Activated naive CD8-positive, alpha-beta T cell treated with anti-CD3 and anti-CD28 coated beads, Interleukin-2, amount 50 U/mL, for 16 hours (primary cell): ENCODE data around the gene PDZRN3.

Experiments
- DNase-seq: peaks from one replicate; pipeline ENCODE4 v3.0.0-alpha.2; 2020; ENCODE audit warnings: low read depth, low spot score

The PDZRN3 gene

DNA sequence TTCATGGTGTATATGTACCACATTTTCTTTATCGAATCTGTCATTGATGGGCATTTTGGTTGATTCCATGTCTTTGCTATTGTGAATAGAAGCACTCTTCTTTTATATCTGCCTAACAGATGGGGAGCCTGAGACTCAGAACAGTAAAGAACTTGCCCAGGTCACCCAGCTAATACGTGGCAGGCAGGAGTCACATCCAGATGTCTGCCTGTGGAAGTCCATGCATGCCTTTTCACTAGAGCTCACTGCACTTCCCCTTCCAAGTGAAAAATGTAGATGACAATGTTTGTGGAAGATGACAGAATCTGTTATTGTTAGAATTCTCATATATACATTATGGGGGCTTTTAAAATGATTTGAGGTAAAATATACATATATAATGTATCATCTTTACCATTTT, 165.0 kb downstream of the PDZRN3 start:
- DNase-seq: no peak

DNA sequence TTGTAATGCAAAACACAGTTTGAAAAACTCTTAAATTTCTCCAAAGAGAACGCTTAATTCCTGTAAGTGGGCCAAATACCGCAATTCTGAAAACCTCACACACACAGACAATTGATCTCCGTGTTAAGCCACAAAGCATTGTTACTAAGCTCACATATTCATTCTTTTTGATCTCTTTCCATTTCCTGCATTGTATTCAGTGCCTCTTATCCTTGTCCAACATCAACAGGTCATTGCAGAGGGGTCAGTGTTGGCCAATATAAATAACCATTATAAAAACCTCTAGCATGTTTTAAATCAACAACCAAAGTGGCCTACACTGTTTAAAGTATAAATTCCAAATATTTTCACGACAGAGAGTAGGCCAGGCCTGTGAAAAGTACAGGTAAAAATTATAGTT, 171.1 kb downstream of the PDZRN3 start:
- DNase-seq: no peak

DNA sequence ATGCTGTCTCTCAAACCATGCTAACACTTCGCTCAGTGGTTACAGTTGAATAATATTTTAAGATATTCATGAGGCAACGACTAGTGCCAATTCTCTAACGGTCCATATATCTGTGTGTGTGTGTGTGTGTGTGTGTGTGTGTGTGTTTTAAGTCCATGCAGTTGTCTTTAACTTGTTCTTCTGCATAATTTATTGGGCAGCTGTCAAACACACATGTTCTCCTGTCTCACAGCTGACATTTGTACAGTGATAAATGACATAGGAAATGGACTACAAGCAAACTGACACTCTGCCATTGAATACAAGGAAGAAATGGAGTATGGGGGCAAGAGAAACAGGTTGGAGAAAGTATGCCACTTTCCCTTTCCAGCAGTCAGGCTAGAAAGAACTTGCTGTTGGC, 172.0 kb downstream of the PDZRN3 start:
- no peak for DNase-seq

DNA sequence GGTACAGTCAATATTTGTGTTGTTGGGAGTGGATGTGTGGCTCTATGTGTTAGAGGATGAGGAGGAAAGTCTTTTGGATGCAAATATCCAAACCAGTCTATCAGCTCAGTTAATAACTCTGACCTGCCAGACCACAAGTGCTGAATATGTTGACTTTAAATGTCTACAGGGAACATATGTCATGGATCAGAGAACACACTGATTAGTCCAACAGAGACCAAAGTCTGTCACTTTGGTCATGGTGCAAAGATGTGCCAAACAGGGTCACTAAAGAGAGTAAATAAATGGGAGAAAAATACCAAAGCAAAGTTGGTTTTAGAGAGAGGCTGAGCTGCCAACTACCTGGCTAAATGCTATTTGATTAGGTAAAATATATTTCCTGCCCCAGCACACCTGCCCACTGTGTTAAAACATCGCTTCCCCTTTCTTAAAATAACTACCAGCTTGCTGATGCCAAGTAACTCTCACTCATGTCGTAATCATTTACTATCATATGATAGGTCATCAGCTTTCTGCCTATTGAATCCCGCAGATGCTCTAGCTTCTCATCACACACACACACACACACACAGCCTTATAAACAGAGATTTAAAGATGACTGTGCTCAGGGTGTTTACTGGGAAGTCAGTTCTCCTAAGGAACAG, 173.3 kb downstream of the PDZRN3 start:
- no peak for DNase-seq

DNA sequence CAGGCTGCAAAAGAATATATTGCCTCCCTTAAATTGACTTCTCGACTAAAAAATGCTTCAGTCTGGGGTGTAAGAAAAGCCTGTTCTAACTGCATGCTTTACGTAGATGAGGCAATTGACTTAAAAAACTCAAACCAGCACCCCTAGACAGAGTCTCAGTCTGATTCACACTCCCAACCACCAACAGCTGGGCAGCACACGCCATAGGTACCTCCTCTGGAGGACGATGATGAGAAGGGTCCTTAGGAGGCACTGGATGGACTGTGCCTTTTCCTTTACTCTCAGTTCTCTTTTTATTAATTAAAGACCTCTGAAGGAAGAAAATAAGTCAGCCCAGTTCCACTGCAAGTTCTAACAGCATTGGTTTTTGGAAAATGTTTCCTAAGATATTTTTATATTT, 175.0 kb downstream of the PDZRN3 start:
- no peak for DNase-seq

DNA sequence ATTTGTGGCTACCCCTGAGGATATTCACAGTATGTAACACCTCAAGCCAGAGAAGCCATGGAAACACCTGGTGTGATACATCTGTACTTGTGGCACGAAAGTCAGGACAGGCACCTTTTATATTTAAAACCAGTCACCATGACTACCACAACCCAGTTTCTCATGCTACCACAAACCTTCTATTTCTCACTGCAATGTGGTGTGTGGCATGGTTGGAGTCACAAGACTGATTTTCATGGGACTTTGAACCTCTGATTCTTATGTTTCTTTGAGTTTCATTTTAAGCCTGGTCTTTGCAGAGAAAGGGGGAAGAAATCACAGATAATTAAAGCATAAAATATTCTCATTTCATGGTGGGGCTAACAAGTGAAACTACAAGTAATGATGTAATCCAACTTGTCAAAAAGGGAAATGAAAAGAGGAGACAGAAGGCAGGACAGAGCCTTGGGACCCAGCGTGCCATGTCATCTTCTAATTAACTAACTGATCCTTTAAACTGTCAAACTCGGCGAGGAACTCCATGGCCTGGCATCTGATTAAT, 175.9 kb downstream of the PDZRN3 start:
- no peak for DNase-seq

DNA sequence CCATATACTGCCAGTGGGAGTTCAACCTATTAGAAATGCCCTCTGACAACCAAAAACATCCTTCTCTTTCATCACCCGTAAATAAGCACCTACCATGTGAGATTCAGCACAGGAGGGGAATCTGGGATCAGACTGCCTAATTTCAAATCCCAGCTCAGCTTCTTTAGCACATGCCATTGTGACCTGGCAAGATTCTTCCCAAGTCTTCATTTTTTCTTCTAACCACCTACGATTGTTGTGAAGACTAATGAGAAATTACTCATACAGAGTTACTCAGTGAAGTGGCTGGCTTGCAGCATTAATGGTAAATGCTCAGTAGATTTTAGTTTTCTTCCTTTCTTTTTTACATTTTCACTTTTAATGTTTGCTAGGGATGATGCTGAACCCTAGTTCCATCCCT, 176.7 kb downstream of the PDZRN3 start:
- DNase-seq: no peak

DNA sequence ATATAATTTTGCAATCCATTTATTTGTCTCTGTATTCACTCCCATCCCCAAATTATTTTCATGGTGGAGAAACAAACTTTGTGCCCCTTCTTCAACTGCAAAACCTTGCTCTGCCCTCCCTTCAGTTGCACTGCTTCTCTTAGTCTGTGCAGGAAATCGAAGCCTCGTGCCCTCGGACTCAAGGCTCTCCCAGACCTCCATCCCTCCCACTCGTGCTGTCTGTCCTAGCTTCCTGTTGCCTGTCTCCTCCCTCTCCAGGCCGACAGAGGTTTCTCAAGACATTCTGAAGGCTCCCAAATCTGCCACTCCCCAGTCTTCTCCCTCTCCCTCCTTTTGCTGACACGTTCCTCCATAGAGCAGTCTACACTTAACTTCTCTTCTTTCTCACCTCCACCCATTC, 177.6 kb downstream of the PDZRN3 start:
- DNase-seq: no peak

DNA sequence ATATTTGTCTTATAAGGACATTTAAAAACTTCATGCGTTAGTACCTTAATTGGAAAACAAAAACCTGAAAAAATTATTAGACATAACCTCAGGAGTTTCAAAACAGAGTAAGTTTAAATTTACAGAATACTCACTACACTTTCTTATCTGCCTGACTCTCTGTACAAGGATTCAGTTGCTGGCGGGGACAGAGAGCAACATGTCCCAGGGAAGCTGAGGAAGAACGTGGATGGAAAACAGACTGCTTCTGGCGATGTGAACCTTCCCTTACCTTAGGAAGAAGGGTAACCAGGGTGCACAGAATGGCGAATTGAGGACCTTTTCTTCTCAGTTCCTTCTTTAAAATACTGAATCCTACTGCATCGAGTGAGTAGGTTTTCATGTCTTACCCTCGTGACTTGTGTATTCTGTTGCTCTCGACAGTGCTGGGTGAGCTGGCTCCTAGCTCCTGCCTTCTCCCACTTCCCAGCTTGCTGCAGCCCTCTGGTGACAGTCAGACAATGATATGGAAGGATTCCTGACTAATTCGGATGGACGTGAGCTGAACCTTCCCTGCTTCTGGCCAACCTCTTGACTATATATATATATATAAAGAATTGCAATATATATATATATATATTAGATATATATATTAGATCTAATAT, 178.2 kb downstream of the PDZRN3 start:
- DNase-seq: no peak

DNA sequence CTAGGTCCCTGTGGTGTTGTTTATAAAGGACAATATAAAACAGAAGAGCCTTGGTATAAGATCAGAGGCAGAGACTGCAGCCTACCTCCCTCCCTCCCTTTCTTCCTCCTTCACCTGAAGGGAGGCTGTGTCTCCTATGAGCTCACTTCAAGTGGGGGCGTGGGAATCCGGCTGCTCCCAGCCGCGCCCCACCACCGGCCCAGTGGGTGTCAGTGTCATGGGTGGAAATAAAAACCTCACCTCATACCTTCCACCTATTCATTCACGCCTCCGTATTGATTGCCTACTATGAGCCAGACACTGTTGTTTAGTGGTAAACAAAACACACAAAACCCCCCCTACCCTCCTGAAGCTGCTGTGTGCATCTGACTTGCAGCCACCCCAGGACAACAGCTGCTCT, 181.9 kb downstream of the PDZRN3 start:
- DNase-seq: no peak

DNA sequence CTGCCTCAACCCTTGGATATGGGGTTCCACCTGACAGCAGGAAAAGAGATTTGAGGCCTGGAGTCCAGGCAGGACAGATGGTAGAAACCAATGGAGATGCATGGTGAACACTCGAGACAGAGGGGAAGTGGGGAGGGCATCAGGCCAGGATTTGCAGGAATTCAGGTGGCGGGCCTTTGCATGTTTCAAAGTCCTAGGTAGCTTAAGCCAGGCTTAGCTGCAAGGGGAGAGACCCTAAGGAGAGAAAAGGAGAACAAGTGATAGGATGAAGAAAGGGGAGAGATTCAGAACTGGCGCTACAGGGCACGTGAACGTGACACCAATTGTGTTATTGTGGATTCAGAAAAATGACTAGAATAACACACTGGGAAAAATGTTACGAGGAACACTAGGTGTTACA, 182.6 kb downstream of the PDZRN3 start:
- no peak for DNase-seq

DNA sequence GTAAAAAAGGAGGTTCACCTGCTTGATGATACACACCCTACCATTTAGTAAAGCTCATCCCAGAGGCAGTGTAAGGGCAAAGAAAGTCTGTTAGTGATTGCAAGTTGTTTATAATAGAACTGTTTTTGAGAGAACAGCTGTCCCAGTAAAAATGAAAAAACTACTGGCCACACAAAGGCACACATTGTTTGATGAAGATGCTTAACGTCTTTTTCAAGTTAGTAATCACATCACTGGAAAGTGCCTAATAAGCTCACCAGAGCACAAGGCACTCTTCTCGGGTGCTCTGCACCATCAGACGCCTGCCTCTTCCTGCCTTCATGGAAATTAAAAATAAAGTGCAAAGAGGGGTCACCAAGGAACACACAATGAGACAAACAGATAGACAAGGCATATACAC, 186.9 kb downstream of the PDZRN3 start:
- no peak for DNase-seq

DNA sequence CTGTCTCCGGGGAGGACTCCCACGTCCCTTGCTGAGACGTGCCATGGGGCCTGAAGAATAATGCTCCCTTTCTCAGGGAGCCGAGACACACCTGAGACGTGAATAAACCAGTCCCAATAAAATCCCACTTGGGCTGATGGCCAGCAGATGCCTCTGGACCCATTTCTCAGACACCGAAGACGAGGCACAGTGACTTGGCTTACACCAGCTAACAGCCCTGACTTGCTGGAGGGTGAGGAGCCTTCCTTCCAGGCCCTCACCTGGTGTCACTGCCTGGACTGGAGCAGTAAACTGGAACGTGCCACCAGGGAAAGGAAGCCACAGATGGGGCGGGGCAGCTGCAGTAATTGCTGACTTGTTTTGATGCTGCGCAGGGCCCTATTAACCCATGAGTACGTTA, 189.7 kb downstream of the PDZRN3 start:
- no peak for DNase-seq

DNA sequence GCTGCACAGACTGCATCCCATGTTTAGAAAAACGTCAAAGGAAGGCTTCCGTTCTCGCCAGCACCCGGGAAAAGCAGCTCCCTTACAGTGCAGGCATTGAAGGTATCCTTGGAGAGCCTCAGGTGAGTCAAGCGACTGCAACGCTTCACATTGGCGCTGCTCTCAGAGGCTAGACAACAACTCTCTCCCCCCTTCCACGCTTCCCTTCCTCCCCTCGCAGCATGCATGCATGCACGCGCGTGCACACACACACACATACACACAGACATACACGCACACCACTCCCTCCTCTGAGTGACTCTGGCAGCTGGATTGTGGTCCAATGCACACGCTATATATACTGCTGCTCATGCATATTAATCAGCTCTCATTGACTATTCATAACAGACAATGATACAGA, 191.1 kb downstream of the PDZRN3 start:
- DNase-seq: no peak

DNA sequence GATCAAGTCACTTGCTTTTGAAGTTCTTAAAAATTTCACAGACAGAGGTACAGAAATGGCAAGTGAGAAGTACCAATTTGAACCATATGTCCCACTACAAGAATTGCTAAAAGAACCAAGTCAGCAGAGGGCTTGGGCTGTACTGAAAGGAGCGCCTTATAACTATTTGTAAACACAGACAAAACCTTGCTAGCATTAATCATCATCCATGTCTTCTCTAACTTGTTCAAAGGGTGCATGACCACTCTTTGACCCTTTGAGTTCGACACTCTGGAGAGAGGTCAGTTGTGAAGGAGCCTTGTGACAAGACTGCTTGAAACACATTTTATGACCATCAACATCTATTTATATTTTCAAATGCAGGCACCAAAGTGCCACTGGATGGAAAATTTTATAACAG, 191.7 kb downstream of the PDZRN3 start:
- DNase-seq: no peak

DNA sequence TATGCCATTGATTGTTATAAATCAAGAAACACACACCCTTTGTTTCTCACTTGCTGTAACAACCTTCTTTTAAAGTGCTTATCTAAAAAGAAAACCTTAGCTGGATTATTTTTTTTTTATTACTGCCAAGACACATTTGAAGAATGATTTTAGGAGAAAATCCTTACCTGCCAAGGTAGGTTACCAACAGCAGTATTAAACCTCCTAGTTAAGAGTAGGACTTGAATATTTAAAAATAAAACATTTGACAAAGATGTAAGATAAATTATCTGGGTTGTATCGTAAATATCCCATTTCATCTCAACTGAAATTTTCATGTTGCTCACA, 192.1 kb downstream of the PDZRN3 start:
- DNase-seq: no peak

DNA sequence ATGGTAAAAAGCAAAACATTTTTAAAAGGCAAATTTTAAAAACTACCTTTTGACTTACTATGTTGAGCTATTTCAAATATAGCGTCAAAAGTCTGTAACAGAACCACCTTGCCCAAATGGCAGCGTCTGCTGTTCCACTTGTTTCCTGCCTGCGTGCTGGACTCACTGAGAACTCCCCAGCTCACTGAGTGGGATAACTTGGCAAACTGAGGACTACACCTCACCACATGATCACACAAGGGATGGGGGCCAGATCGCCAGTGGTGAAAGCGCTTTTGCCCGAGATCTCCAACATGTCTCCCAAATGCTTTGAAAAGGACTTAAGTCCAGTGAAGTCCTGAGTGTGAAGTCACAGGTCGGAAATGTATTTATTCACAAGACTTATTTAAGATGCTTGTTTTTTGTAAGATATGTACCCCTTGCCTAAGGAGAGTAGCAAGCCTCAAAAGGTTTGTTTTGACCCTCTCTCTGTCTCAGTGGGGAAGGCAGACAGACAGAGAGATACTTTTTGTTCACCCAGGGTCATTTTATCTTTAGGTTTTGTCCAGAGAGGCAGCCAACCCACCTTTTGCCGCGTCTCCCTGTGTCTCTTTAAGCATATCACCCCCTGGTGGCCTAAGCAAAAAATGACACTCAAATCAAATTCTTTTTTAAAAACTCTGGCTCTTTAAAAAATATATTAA, 192.6 kb downstream of the PDZRN3 start:
- no peak for DNase-seq

DNA sequence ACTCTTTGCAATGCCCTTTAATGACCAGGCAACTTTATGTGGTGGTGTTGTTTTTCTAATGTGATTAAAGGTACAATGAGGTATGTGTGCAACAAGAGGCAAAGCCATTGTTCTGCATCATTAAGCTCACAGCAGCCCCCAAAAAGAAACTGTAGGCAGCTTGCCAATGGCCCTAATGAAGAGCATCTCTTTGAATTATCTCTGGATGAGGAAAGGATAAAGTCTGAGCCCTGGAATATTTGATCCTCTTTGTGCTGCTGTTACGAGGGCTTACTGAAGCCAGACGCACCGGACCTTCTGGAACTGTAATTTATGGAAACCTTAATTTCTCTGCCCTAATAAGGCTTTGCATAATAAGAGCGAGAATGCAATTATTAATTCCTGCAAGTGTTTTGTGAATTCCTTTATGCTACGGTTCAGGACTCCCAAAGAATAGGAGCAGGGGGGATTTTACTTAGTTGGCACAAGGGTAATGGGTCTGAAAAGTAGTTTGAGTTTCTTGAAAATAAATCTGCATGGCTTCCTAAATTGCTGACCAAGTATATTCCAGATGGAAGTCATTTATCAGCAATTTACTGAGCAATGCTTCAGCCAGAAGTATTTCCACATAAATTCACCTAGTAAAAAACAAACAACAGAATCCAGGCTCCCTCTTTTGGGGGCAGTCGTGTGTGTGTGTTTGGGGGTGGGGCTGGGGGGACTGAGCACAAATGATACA, 193.4 kb downstream of the PDZRN3 start:
- no peak for DNase-seq

DNA sequence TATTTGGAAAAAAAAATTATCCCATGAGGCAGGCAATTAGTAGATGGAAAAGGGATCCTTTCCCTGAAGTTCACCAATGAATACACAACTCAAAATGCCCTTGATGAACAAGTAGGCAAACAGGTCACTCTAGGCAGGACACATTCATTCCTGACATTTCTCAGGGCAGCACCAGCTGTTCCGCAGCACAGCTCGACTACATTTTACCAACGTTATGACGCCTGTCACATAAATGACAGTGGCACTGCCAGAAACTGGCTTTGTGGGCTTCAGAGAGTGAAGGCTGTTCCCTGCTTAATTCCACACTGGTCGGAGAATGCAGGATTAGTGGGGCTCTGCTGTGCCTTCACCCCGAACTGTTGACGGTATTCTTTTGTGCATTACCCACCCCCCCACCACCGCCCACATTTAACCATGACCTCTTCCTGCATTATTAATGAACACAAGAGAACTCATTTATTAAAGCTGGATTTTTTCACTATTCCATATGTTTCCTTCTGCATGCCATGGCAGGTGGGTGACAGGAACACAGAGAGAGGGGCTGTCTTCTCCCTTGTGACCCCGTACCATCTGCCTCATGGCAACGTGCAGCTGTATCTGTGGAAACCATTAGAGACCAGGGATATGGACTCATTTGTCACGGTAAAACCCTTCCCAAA, 197.6 kb downstream of the PDZRN3 start:
- DNase-seq: no peak

DNA sequence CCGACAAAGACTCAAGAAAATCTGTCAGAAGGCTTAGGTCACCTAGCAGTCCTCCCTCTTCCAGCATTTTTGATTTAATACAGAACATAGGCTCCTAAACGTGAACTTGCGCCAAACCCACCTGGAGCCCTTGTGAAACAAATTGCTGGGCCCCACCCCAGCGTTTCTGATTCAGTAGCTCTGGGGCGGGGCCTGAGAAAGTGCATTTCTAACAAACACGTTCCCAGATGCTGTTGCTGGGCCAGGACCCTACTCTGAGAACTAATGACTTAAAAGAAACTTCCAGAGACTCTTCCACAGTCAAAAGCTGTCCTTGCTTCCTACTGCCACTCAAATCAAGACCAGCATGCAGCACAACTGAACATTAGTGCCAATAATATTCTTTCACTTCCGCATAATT, 198.1 kb downstream of the PDZRN3 start:
- no peak for DNase-seq

DNA sequence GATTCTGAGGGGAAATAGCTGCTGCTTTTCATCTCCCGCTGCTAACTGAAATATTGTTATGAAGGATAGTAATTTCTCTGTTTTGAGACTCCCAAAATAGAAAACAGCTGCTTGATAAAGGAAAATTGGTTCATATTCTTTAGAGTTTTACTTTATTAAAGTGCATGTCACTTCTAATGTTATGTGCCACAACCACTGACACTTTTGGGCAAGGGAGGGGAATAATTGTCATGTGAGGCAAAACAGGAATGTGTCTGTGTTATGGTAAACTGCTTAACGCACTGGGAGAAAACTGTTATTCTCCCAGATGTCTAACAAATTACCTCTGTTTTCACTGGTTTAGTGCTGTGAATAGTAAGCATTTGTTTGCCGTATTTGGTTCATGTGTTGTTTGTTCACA, 201.6 kb downstream of the PDZRN3 start:
- DNase-seq: no peak

DNA sequence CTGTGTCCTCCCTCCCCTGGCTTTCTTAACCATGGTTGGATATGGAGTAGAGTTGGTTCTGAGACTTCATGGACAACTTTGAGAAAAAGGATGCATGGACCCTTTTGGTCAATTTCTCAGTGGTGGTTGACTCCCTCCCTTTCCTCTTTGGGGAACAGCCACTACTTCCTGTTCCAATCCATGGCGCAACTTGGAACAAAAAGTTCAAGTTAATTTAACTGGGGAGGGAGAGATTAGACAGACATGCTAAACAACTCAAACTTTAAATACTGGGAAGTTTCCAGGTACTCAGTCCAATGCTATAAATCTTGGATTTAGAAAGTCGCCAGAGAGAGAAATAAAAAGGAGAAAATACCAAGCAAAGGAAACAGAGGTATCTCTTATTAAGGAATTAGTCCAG, 202.2 kb downstream of the PDZRN3 start:
- no peak for DNase-seq
